ENCODE measurements around the gene UQCRHL. TPM values are rescaled to one million over a fixed set of nuclear protein-coding genes. Genes with fewer than 3 reads are reported as not detected.

Gene UQCRHL
- total and polyA plus RNA-seq, 12 donors = 2.1 to 8.6 (median 3.9) TPM

DNA sequence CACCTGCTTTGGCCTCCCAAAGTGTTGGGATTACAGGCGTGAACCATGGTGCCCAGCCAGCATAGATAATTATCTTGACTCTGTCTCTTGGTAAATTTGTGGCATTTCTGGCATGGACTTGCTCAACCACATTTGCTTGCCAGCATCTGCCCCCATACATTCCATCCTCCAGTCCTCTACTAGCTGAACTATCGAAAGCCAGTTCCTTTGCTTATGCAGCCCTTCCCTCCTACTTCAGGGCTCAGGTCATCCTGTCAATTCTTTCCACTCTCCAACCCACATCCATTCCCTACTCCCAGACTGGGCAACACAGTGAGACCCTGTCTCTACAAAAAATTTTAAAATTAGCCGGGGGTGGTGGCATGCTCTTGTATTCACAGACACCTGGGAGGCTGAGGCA, 13.0 kb upstream of the UQCRHL start:
- intact Hi-C loops (cut with DNase I) = loop anchor here in 2 of 10 donors (5.0 to 10.0 kb wide), 2 partner anchors 82 to 144 kb away; no protein-coding TSS in a partner anchor
- WGBS, 2 donors = 97% methylated on average over 3 of the region's 3 CpGs

DNA sequence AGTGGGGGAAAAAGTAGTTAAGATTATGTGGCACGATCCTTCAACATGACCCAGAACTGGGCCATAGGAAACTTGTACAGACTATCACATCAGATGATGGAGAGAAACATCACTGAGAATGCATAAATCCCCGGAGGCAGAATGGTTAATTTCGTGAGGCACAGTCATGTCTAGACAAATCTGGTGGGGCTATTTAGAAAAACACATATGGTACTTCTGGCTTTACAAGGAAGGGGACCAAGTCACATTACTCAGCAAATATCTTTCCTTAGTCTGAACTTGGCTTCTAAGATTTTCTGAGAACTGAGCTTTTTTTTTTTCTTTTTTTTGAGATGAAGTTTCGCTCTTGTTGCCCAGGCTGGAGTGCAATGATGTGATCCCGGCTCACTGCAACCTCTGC, 9.2 kb upstream of the UQCRHL start:
- H3K4me1 ChIP-seq = peaks cover 0 to 14% (median 6%) of the 10 kb centered on the region in 9 donors
- H3K27me3 ChIP-seq = no peaks in the 10 kb centered on the region
- H3K9me3 ChIP-seq = no peaks in the 10 kb centered on the region
- no peak overlapping the region for H3K4me3 ChIP-seq
- no peak for DNase-seq
- intact Hi-C loops (cut with DNase I) = loop anchor here in 5 of 10 donors (2.0 to 10.0 kb wide), 3 partner anchors 108 to 176 kb away; no protein-coding TSS in a partner anchor
- no peak for ATAC-seq
- no peaks in the 10 kb centered on the region for H3K36me3 ChIP-seq
- H3K27ac ChIP-seq = no peak overlapping the region
- 92 to 93% methylated on average over 5 of the region's 5 CpGs for WGBS, 2 donors
- TF ChIP-seq CTCF (IDR thresholded peaks at IDR 0.05) = no peak

More for the DNA sequence above, 13.0 kb upstream of the UQCRHL start:
- no peak overlapping the region for H3K4me3 ChIP-seq
- DNase-seq = no peak
- H3K27me3 ChIP-seq = no peaks in the 10 kb centered on the region
- no peak for TF ChIP-seq CTCF (IDR thresholded peaks at IDR 0.05)
- peaks cover 0 to 12% (median 5%) of the 10 kb centered on the region in 9 donors for H3K4me1 ChIP-seq
- no peaks in the 10 kb centered on the region for H3K9me3 ChIP-seq
- ATAC-seq = no peak
- H3K36me3 ChIP-seq = no peaks in the 10 kb centered on the region
- no peak overlapping the region for H3K27ac ChIP-seq

GRCh38 chr1:15810073-15810472, 2.6 kb upstream of the UQCRHL start:
- Histone ChIP-seq H3K9me3 (no peaks in the 10 kb centered on the region), H3K4me1 (no peaks in the 10 kb centered on the region), H3K27ac (no peak overlapping the region), H3K27me3 (no peaks in the 10 kb centered on the region), H3K36me3 (no peaks in the 10 kb centered on the region), H3K4me3 (no peak overlapping the region)
- TF ChIP-seq CTCF (IDR thresholded peaks at IDR 0.05) = no peak
- intact Hi-C loops (cut with DNase I) = loop anchor here in 4 of 10 donors (5.0 to 10.0 kb wide), 2 partner anchors 115 to 182 kb away; no protein-coding TSS in a partner anchor
- no peak for DNase-seq
- 55 to 69% methylated on average over 1 of the region's 1 CpG for WGBS, 2 donors
- ATAC-seq = no peak

- no peak for TF ChIP-seq CTCF (IDR thresholded peaks at IDR 0.05)
- Histone ChIP-seq H3K4me1 (no peaks in the 10 kb centered on the region), H3K9me3 (no peaks in the 10 kb centered on the region), H3K27me3 (no peaks in the 10 kb centered on the region), H3K27ac (no peak overlapping the region), H3K36me3 (no peaks in the 10 kb centered on the region), H3K4me3 (no peak overlapping the region)
- DNase-seq (no peak), ATAC-seq (no peak)
- intact Hi-C loops (cut with DNase I) = no loop called here
- WGBS, 2 donors = 86 to 97% methylated on average over 1 of the region's 1 CpG
Measured at GRCh38 chr1:15808955-15809354, 1.5 kb upstream of the UQCRHL start.
